ENCODE measurements around the gene UBE2I.

The UBE2I gene

GRCh38 chr16:1261131-1261892, 48.1 kb upstream of the UBE2I start:
- ATAC-seq (ENCODE audit: insufficient read depth, low read depth) (no peak), DNase-seq (no peak)
- no peak overlapping the region for H3K9ac ChIP-seq (ENCODE audit: low read depth, low read length)
- no peak overlapping the region for H3K27ac ChIP-seq (ENCODE audit: low read length)
- H3K79me2 ChIP-seq (ENCODE audit: insufficient read depth, low read length) = no peaks in the 10 kb centered on the region
- H3K4me2 ChIP-seq (ENCODE audit: insufficient read depth, low read length) = no peak overlapping the region
- no peak for TF ChIP-seq EZH2 (IDR thresholded peaks at IDR 0.05; ENCODE audit: borderline replicate concordance, low read depth, low read length, severe bottlenecking)
- TF ChIP-seq, protein P1, sequence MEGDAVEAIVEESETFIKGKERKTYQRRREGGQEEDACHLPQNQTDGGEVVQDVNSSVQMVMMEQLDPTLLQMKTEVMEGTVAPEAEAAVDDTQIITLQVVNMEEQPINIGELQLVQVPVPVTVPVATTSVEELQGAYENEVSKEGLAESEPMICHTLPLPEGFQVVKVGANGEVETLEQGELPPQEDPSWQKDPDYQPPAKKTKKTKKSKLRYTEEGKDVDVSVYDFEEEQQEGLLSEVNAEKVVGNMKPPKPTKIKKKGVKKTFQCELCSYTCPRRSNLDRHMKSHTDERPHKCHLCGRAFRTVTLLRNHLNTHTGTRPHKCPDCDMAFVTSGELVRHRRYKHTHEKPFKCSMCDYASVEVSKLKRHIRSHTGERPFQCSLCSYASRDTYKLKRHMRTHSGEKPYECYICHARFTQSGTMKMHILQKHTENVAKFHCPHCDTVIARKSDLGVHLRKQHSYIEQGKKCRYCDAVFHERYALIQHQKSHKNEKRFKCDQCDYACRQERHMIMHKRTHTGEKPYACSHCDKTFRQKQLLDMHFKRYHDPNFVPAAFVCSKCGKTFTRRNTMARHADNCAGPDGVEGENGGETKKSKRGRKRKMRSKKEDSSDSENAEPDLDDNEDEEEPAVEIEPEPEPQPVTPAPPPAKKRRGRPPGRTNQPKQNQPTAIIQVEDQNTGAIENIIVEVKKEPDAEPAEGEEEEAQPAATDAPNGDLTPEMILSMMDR (IDR thresholded peaks at IDR 0.05; ENCODE audit: borderline replicate concordance, extremely low read depth, low read length, poor library complexity, severe bottlenecking) = no peak
- H2AFZ ChIP-seq (ENCODE audit: low read depth, low read length) = no peak overlapping the region
- no peaks in the 10 kb centered on the region for H3K36me3 ChIP-seq (ENCODE audit: insufficient read depth, low read length)
- no peaks in the 10 kb centered on the region for H3K4me1 ChIP-seq (ENCODE audit: insufficient read depth, low read length)
- H3K27me3 ChIP-seq (ENCODE audit: insufficient read depth, low read length, poor library complexity) = no peaks in the 10 kb centered on the region
- H4K20me1 ChIP-seq (ENCODE audit: insufficient read depth, low read length) = peaks cover 4% of the 10 kb centered on the region; the same call in 1 of the 2 replicates
- no peaks in the 10 kb centered on the region for H3K9me3 ChIP-seq (ENCODE audit: insufficient read depth, low read length, severe bottlenecking)
- no peak overlapping the region for H3K4me3 ChIP-seq (ENCODE audit: low read depth in 1 of 2, low read length in 2 of 2)

- no peak overlapping the region for H2AFZ ChIP-seq (ENCODE audit: low read depth, low read length)
These were observed 47.1 kb upstream of the UBE2I start for GRCh38 chr16:1262210-1262845.

GRCh38 chr16:1262846-1263221, 46.6 kb upstream of the UBE2I start:
- H3K27me3 ChIP-seq (ENCODE audit: insufficient read depth, low read length, poor library complexity) = no peaks in the 10 kb centered on the region

More at GRCh38 chr16:1262210-1262845, 47.1 kb upstream of the UBE2I start:
- Histone ChIP-seq H3K4me2 (ENCODE audit: insufficient read depth, low read length) (no peak overlapping the region), H3K79me2 (ENCODE audit: insufficient read depth, low read length) (no peaks in the 10 kb centered on the region), H3K4me3 (ENCODE audit: low read depth in 1 of 2, low read length in 2 of 2) (no peak overlapping the region), H3K4me1 (ENCODE audit: insufficient read depth, low read length) (no peaks in the 10 kb centered on the region), H3K9ac (ENCODE audit: low read depth, low read length) (no peak overlapping the region), H4K20me1 (ENCODE audit: insufficient read depth, low read length) (peaks cover 4% of the 10 kb centered on the region; the same call in 1 of the 2 replicates), H3K36me3 (ENCODE audit: insufficient read depth, low read length) (no peaks in the 10 kb centered on the region), H3K27ac (ENCODE audit: low read length) (no peak overlapping the region), H3K27me3 (ENCODE audit: insufficient read depth, low read length, poor library complexity) (no peaks in the 10 kb centered on the region), H3K9me3 (ENCODE audit: insufficient read depth, low read length, severe bottlenecking) (no peaks in the 10 kb centered on the region)
- ATAC-seq (ENCODE audit: insufficient read depth, low read depth) = no peak
- no peak for DNase-seq
- TF ChIP-seq, protein P1 (IDR thresholded peaks at IDR 0.05; ENCODE audit: borderline replicate concordance, extremely low read depth, low read length, poor library complexity, severe bottlenecking) = no peak
- no peak for TF ChIP-seq EZH2 (IDR thresholded peaks at IDR 0.05; ENCODE audit: borderline replicate concordance, low read depth, low read length, severe bottlenecking)

More at GRCh38 chr16:1262846-1263221, 46.6 kb upstream of the UBE2I start:
- no peaks in the 10 kb centered on the region for H3K79me2 ChIP-seq (ENCODE audit: insufficient read depth, low read length)
- H3K9me3 ChIP-seq (ENCODE audit: insufficient read depth, low read length, severe bottlenecking) = no peaks in the 10 kb centered on the region
- H2AFZ ChIP-seq (ENCODE audit: low read depth, low read length) = no peak overlapping the region
- no peak overlapping the region for H3K27ac ChIP-seq (ENCODE audit: low read length)
- peaks cover 4% of the 10 kb centered on the region; the same call in 1 of the 2 replicates for H4K20me1 ChIP-seq (ENCODE audit: insufficient read depth, low read length)
- H3K36me3 ChIP-seq (ENCODE audit: insufficient read depth, low read length) = no peaks in the 10 kb centered on the region
- no peak for DNase-seq
- ATAC-seq (ENCODE audit: insufficient read depth, low read depth) = no peak
- TF ChIP-seq, protein P1 (IDR thresholded peaks at IDR 0.05; ENCODE audit: borderline replicate concordance, extremely low read depth, low read length, poor library complexity, severe bottlenecking) = no peak
- TF ChIP-seq EZH2 (IDR thresholded peaks at IDR 0.05; ENCODE audit: borderline replicate concordance, low read depth, low read length, severe bottlenecking) = no peak
- H3K9ac ChIP-seq (ENCODE audit: low read depth, low read length) = no peak overlapping the region
- H3K4me1 ChIP-seq (ENCODE audit: insufficient read depth, low read length) = no peaks in the 10 kb centered on the region
- no peak overlapping the region for H3K4me2 ChIP-seq (ENCODE audit: insufficient read depth, low read length)
- H3K4me3 ChIP-seq (ENCODE audit: low read depth in 1 of 2, low read length in 2 of 2) = no peak overlapping the region
